ENCODE results near the gene DIAPH3.

The DIAPH3 gene

GRCh38 chr13:60172111-60172510, 8.4 kb upstream of the DIAPH3 start:
- no peak for TF ChIP-seq CTCF (IDR thresholded peaks at IDR 0.05)
- H3K36me3 Mint-ChIP-seq (ENCODE audit: low read depth) = peaks cover 4% of the 10 kb centered on the region
- DNase-seq = no peak
- no peaks in the 10 kb centered on the region for H3K27me3 Mint-ChIP-seq (ENCODE audit: low read depth, poor library complexity)
- peak overlapping the region; percentile 46 for H3K27ac Mint-ChIP-seq
- no peaks in the 10 kb centered on the region for H3K9me3 Mint-ChIP-seq
- H3K4me3 Mint-ChIP-seq = no peak overlapping the region
- no peaks in the 10 kb centered on the region for H3K4me1 Mint-ChIP-seq

GRCh38 chr13:60170414-60170813, 6.7 kb upstream of the DIAPH3 start:
- H3K4me1 Mint-ChIP-seq = peaks cover 5% of the 10 kb centered on the region
- DNase-seq = no peak
- no peaks in the 10 kb centered on the region for H3K9me3 Mint-ChIP-seq
- no peak for TF ChIP-seq CTCF (IDR thresholded peaks at IDR 0.05)
- H3K27ac Mint-ChIP-seq = no peak overlapping the region
- no peaks in the 10 kb centered on the region for H3K27me3 Mint-ChIP-seq (ENCODE audit: low read depth, poor library complexity)
- no peak overlapping the region for H3K4me3 Mint-ChIP-seq
- peaks cover 4% of the 10 kb centered on the region for H3K36me3 Mint-ChIP-seq (ENCODE audit: low read depth)

GRCh38 chr13:60169239-60170031, 5.7 kb upstream of the DIAPH3 start:
- H3K36me3 Mint-ChIP-seq (ENCODE audit: low read depth) = peaks cover 4% of the 10 kb centered on the region
- H3K27me3 Mint-ChIP-seq (ENCODE audit: low read depth, poor library complexity) = no peaks in the 10 kb centered on the region
- no peaks in the 10 kb centered on the region for H3K9me3 Mint-ChIP-seq
- TF ChIP-seq CTCF (IDR thresholded peaks at IDR 0.05) = no peak
- H3K4me3 Mint-ChIP-seq = no peak overlapping the region
- H3K4me1 Mint-ChIP-seq = peaks cover 15% of the 10 kb centered on the region
- H3K27ac Mint-ChIP-seq = no peak overlapping the region
- DNase-seq = no peak

GRCh38 chr13:60167121-60167520, 3.4 kb upstream of the DIAPH3 start:
- no peak for DNase-seq
- Mint-ChIP-seq H3K36me3 (ENCODE audit: low read depth) (peaks cover 12% of the 10 kb centered on the region), H3K27me3 (ENCODE audit: low read depth, poor library complexity) (no peaks in the 10 kb centered on the region), H3K4me3 (no peak overlapping the region), H3K9me3 (peaks cover 3% of the 10 kb centered on the region), H3K27ac (no peak overlapping the region), H3K4me1 (peaks cover 34% of the 10 kb centered on the region)
- no peak for TF ChIP-seq CTCF (IDR thresholded peaks at IDR 0.05)

- H3K27me3 Mint-ChIP-seq (ENCODE audit: low read depth, poor library complexity) = no peaks in the 10 kb centered on the region
These were observed 1.8 kb upstream of the DIAPH3 start for GRCh38 chr13:60165391-60166099.

More at GRCh38 chr13:60165391-60166099, 1.8 kb upstream of the DIAPH3 start:
- Mint-ChIP-seq H3K4me3 (peak overlapping the region; percentile 90), H3K4me1 (peaks cover 44% of the 10 kb centered on the region), H3K9me3 (peaks cover 3% of the 10 kb centered on the region), H3K27ac (peak overlapping the region; percentile 29), H3K36me3 (ENCODE audit: low read depth) (peaks cover 25% of the 10 kb centered on the region)
- no peak for DNase-seq
- TF ChIP-seq CTCF (IDR thresholded peaks at IDR 0.05) = no peak
